Heart left ventricle (tissue), 16 donors: ENCODE measurements around the gene LCNL1. TPM values are rescaled to one million over a fixed set of nuclear protein-coding genes. Genes with fewer than 3 reads are reported as not detected.
A peak's percentile ranks its signal among the peaks of the same experiment; 100 is the strongest.

Experiments used
- ATAC-seq, 4 donors: fragments of 200-7000 bp; cut with Tn5 transposase; one replicate each; pipeline ENCODE4 v1.9.1; 2020 to 2022; ENCODE audit warnings: moderate library complexity in 4 of 4, mild to moderate bottlenecking in 3 of 4, moderate number of reproducible peaks in 1 of 4
- DNase-seq, 5 donors: peaks; one replicate each; pipeline ENCODE4 v3.0.0-alpha.2; 2020
- H3K27ac ChIP-seq, 12 donors: fragments of 200-600 bp; sonication (generic) in 4 of 12; one replicate each; pipeline versions ENCODE4 v1.5.0 to v1.8.0; 2016 to 2022; ENCODE audit warnings: mild to moderate bottlenecking in 2 of 12
- H3K27me3 ChIP-seq, 9 donors: fragments of 200-600 bp; sonication (generic) in 2 of 9; one replicate each; pipeline versions ENCODE4 v1.5.1 to v1.8.0; 2016 to 2022; ENCODE audit warnings: mild to moderate bottlenecking in 3 of 9
- H3K36me3 ChIP-seq, 9 donors: fragments of 200-600 bp; sonication (generic) in 2 of 9; one replicate each; pipeline versions ENCODE4 v1.5.0 to v1.8.0; 2018 to 2022; ENCODE audit warnings: mild to moderate bottlenecking in 2 of 9
- H3K4me1 ChIP-seq, 12 donors: fragments of 200-600 bp; sonication (generic) in 4 of 12; one replicate each; pipeline versions ENCODE4 v1.5.0 to v1.8.0; 2016 to 2022; ENCODE audit warnings: mild to moderate bottlenecking in 3 of 12
- H3K4me3 ChIP-seq, 12 donors: fragments of 200-600 bp; sonication (generic) in 4 of 12; one replicate each; pipeline versions ENCODE4 v1.5.0 to v1.8.0; 2017 to 2022; ENCODE audit warnings: mild to moderate bottlenecking in 9 of 12, moderate library complexity in 4 of 12
- H3K9me3 ChIP-seq, 12 donors: fragments of 200-600 bp; sonication (generic) in 4 of 12; one replicate each; pipeline versions ENCODE4 v1.5.0 to v1.8.0; 2016 to 2022; ENCODE audit warnings: mild to moderate bottlenecking in 1 of 12
- POLR2A ChIP-seq, 2 donors: fragments of 450-650 bp; IDR thresholded peaks; one replicate each; pipeline ENCODE4 v1.6.1; 2017; ENCODE audit warnings: antibody characterized with exemption in 2 of 2, mild to moderate bottlenecking in 2 of 2, moderate library complexity in 2 of 2
- WGBS, 4 donors: extraction: QIAGEN DNeasy Blood & Tissue Kit in 2 of 4; methylation state at CpG; one replicate each; pipeline versions ENCODE4 v1.1.5 to v1.1.7; 2013 to 2018; 5-methylcytosine and 5-hydroxymethylcytosine counted together
- intact Hi-C, 10 donors: fragments of 100-400 bp; cut with DNase I; formaldehyde crosslinking; loops; one replicate each; pipeline versions ENCODE4 v1.11.1 to v1.14.2; 2022
- polyA plus RNA-seq, 2 donors: library from polyadenylated mRNA; stranded (reverse); fragments of 200-250 nt; gene quantifications; one replicate each; pipeline ENCODE4 v1.2.3, GENCODE V29; 2013
- total RNA-seq, 9 donors: library from RNA; depleted of rRNA in 2 of 9; stranded (reverse); fragments of >200 nt in 2 of 9; fragmentation: NEBNext Ultra II Directional in 3 of 9; extraction: Animal tissue kit (Norgen Biotek cat#: 25700) in 3 of 9; gene quantifications; one replicate each; pipeline versions ENCODE4 v1.1.0 to v1.2.4, GENCODE V29; 2016 to 2023
- TF ChIP-seq, protein P1 (sequence below), 12 donors: fragments of 200-600 bp; sonication (generic) in 4 of 12; IDR thresholded peaks; one replicate each; pipeline versions ENCODE4 v1.5.0 to v1.8.0; 2018 to 2022; ENCODE audit warnings: antibody characterized with exemption in 12 of 12, mild to moderate bottlenecking in 5 of 12
- donor health status: ischemic (EF 13 %, LVEDD 7.1; RV severe dilation, severe dysfunction).
- donor health status: healthy with polysubstance abuse.
- donor health status: DM: no; HTN: yes; CAD: no.
- donor health status: DM: no; HTN: no; CAD: no.
- donor health status: ischemic (EF 25% LVEDD 6.9; RV normal size, moderate dysfunction).
- donor health status: ischemic (EF 25% LVEDD 5.7; RV mildly dilated, moderate dysfunction).
- donor health status: healthy.
- donor health status: DM: yes; HTN: yes; CAD: no.
- donor health status: ischemic (EF 35%, LVEDD 5.7; RV mildly dilated, moderate dysfunction).
- donor health status: nonischemic (EF 11% LVEDD 7.7; RV severe dilation, severe dysfunction).
- donor health status: DM: yes; HTN: yes; CAD: no.
- donor health status: PGD.
- donor health status: ischemic (EF 29% LVEDD 5.4; RV normal size, mild dysfunction).
- donor health status: nonischemic (EF 23%, LVEDD 6.1; RV moderate dilation, normal function).

LCNL1 gene
- total and polyA plus RNA-seq, 11 donors: 0.14 to 14.9 (median 2.7) TPM

DNA sequence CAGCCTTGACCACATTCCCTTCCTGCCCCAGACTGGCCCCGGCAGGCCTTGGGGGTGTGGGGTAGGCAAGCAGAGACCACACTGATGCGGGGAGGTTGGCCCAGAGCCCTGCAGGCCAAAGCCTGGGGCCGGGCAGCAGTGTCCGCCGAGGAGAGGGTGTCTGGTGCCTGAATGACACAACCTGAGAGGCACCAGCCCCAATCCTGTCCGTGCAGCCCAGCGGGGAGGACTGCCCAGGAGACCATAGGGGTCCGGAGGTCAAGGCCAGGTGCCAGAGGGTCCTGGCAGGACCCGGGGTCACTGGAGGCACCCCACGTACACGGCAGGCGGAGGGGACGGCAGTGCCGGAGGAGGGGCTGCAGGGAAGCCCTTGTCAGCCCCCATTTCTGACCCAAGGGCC, 11.0 kb upstream of the LCNL1 start:
- TF ChIP-seq, protein P1, sequence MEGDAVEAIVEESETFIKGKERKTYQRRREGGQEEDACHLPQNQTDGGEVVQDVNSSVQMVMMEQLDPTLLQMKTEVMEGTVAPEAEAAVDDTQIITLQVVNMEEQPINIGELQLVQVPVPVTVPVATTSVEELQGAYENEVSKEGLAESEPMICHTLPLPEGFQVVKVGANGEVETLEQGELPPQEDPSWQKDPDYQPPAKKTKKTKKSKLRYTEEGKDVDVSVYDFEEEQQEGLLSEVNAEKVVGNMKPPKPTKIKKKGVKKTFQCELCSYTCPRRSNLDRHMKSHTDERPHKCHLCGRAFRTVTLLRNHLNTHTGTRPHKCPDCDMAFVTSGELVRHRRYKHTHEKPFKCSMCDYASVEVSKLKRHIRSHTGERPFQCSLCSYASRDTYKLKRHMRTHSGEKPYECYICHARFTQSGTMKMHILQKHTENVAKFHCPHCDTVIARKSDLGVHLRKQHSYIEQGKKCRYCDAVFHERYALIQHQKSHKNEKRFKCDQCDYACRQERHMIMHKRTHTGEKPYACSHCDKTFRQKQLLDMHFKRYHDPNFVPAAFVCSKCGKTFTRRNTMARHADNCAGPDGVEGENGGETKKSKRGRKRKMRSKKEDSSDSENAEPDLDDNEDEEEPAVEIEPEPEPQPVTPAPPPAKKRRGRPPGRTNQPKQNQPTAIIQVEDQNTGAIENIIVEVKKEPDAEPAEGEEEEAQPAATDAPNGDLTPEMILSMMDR (IDR thresholded peaks at IDR 0.05): no peak
- no peak for TF ChIP-seq POLR2A (IDR thresholded peaks at IDR 0.05)
- Histone ChIP-seq H3K9me3 (no peaks in the 10 kb centered on the region), H3K27ac (no peak overlapping the region), H3K27me3 (no peaks in the 10 kb centered on the region), H3K36me3 (no peaks in the 10 kb centered on the region), H3K4me1 (peaks cover 6 to 52% (median 24%) of the 10 kb centered on the region in 12 donors), H3K4me3 (no peak overlapping the region)
- 86 to 92% (median 88%) methylated on average over 9 to 14 of the region's 14 CpGs for WGBS, 4 donors
- no peak for ATAC-seq
- intact Hi-C loops: loop anchor here in 1 of 10 donors (1.0 kb wide), 1 partner anchor 15 kb away; no protein-coding TSS in a partner anchor
- DNase-seq: no peak

DNA sequence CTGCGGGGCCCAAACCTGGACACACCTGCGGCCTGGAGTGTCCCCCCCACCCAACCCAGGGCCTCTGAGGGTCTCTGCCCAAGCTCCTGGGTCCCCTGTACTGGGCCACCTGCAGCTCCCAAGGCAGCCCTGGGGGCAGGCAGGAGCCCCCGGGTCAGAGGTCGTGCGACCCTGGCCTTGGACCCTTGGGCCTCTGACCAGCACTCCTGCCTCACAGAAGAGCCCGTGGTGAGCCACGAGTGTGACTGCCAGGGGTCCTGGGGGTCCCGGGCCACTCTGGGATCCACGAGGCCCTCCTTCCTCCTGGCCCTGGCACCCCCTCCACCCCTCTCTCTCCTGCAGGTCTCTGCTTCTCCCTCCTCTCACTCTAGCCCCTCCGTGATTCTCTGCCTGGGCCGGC, 10.5 kb upstream of the LCNL1 start:
- WGBS, 4 donors: 80 to 89% (median 87%) methylated on average over 9 to 11 of the region's 11 CpGs
- no peak for ATAC-seq
- H3K4me3 ChIP-seq: no peak overlapping the region
- H3K4me1 ChIP-seq: peaks cover 10 to 57% (median 30%) of the 10 kb centered on the region in 12 donors
- H3K27me3 ChIP-seq: peaks cover 0 to under 1% (median 0%) of the 10 kb centered on the region in 9 donors
- H3K36me3 ChIP-seq: no peaks in the 10 kb centered on the region
- TF ChIP-seq POLR2A (IDR thresholded peaks at IDR 0.05): no peak
- TF ChIP-seq, protein P1 (IDR thresholded peaks at IDR 0.05): no peak
- DNase-seq: no peak
- H3K9me3 ChIP-seq: no peaks in the 10 kb centered on the region
- intact Hi-C loops: loop anchor here in 1 of 10 donors (1.0 kb wide), 1 partner anchor 16 kb away; no protein-coding TSS in a partner anchor
- no peak overlapping the region for H3K27ac ChIP-seq

DNA sequence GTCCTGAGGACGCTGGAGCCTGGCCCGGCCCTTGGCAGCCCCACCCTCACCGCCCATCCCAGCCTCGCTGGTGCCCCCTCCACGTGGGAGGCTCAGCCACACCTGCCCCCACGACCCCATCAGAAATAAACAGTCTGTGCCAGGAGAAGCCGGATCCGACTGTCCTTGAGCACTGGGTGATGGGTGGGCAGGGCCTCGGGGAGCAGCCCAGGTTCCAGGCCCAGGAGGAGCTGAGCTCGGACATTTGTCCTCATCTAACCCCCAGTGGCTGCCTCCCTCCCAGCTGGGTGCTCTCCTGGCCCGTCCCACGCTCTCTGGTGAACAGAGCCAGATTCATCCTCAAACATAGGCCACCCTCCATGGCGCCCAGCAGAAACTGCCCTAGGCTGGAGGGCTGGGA, 10.1 kb upstream of the LCNL1 start:
- Histone ChIP-seq H3K27me3 (peaks cover 0 to 5% (median 0%) of the 10 kb centered on the region in 9 donors), H3K36me3 (no peaks in the 10 kb centered on the region), H3K9me3 (no peaks in the 10 kb centered on the region), H3K4me3 (no peak overlapping the region), H3K4me1 (peaks cover 10 to 62% (median 33%) of the 10 kb centered on the region in 12 donors), H3K27ac (no peak overlapping the region)
- ATAC-seq (no peak), DNase-seq (no peak)
- TF ChIP-seq, protein P1 (IDR thresholded peaks at IDR 0.05): no peak
- TF ChIP-seq POLR2A (IDR thresholded peaks at IDR 0.05): no peak
- intact Hi-C loops: loop anchor here in 1 of 10 donors (1.0 kb wide), 1 partner anchor 16 kb away; no protein-coding TSS in a partner anchor
- 39 to 62% (median 53%) methylated on average over 9 to 13 of the region's 13 CpGs for WGBS, 4 donors

DNA sequence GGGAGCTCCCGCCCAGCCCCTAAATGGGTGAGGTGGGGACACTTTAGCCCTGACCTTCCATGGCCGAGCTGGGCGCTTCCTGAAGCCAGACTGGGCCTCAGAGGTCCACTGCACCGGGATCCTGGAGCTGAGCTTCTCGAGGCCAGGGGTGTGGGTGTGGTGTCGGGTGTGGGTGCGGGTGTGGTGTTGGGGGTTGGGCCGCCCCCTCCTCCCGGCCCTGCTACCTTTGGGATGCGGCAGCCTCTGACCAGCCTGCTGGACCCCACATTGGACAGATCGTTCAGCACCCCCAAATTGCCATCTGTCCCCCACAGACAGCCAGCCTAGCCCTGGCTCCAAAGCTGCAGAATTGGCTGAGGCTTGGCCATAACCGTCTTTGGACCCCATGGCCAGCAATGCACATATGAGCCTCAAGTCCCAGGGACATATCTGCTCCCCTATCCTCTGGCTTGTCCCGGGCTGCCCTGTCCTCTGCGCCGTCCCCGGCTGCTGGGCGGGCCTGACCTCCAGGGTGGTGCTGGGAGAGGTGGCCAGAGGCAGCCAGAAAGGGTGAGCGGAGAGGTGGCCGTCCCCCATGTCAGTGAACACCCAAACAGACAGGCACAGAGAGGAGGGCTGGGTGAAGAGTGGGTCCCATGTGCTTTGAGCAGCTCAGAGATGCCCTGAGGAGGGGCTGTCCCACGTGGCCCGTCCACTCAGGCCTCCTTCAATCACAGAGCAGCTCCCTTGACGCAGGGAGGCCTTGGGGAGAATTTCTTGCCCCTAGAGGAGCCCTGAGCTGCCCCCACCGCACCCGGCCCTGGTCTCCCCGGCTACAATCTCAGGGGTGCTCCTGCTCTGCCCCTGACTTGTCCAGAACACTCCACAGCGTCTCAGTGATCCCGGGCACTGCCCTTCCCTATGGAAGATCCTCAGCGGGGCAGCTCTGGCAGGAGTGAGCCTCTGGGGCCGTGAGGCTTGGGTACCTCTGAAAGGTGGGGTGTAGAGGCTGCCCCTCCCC, 8.9 kb upstream of the LCNL1 start:
- intact Hi-C loops: loop anchor here in 2 of 10 donors (2.0 kb wide), 2 partner anchors 21 to 23 kb away; partner anchors contain the start of gene LCN12 (in 1 of the 2)
- peaks cover 0 to 9% (median 0%) of the 10 kb centered on the region in 9 donors for H3K27me3 ChIP-seq
- DNase-seq (no peak), ATAC-seq (no peak)
- H3K4me1 ChIP-seq: peaks cover 10 to 60% (median 36%) of the 10 kb centered on the region in 12 donors
- H3K27ac ChIP-seq: peak overlapping the region in 9 of 12 donors; percentile 13 to 98 (median 88)
- WGBS, 4 donors: 89 to 94% (median 93%) methylated on average over 22 to 29 of the region's 29 CpGs
- TF ChIP-seq POLR2A (IDR thresholded peaks at IDR 0.05): no peak
- TF ChIP-seq, protein P1 (IDR thresholded peaks at IDR 0.05): no peak
- H3K4me3 ChIP-seq: no peak overlapping the region
- no peaks in the 10 kb centered on the region for H3K9me3 ChIP-seq
- no peaks in the 10 kb centered on the region for H3K36me3 ChIP-seq
